NCI-H774 (cell line): Measurements from ENCODE around the gene PABPC4L.
"Not testable (repeated sequence)": the region's sequence is repeated elsewhere in the genome, so short reads cannot be mapped to it uniquely, and the experiment has no call there.

Experiments used
- DNase-seq: peaks from one replicate; lab custom pipeline; 2025; lab: John Stamatoyannopoulos, UW

PABPC4L gene

GRCh38 chr4:134201216-134202161 lies at the start of gene PABPC4L:
Gene PABPC4L (minus strand): TSS chr4:134201789. CDS start chr4:134201019, 770 bp downstream.
- no peak for DNase-seq

- DNase-seq = no peak
Measured at GRCh38 chr4:134251322-134251721, 49.7 kb upstream of the PABPC4L start.

GRCh38 chr4:134243742-134244713 lies 42.4 kb upstream of the PABPC4L start:
- no peak for DNase-seq

GRCh38 chr4:134219043-134219442 lies 17.5 kb upstream of the PABPC4L start:
- no peak for DNase-seq

- DNase-seq = no peak
Measured at GRCh38 chr4:134216411-134216810, 14.8 kb upstream of the PABPC4L start.

GRCh38 chr4:134215620-134216344 lies 14.2 kb upstream of the PABPC4L start:
- no peak for DNase-seq

- not testable (repeated sequence) for DNase-seq
Measured at GRCh38 chr4:134207955-134208354, 6.4 kb upstream of the PABPC4L start.

GRCh38 chr4:134202166-134202956 lies 772 bp upstream of the PABPC4L start:
- DNase-seq = no peak

GRCh38 chr4:134200811-134201215 lies 776 bp downstream of the PABPC4L start:
- no peak for DNase-seq

GRCh38 chr4:134189949-134190348 lies 11.6 kb downstream of the PABPC4L start:
- DNase-seq = no peak

- DNase-seq = no peak
Measured at GRCh38 chr4:134189480-134189879, 12.1 kb downstream of the PABPC4L start.

- no peak for DNase-seq
Measured at GRCh38 chr4:134178706-134179105, 22.9 kb downstream of the PABPC4L start.

- DNase-seq = no peak
Measured at GRCh38 chr4:134174271-134174670, 27.3 kb downstream of the PABPC4L start.

GRCh38 chr4:134160211-134160610 lies 41.4 kb downstream of the PABPC4L start:
- no peak for DNase-seq

- DNase-seq = no peak
Measured at GRCh38 chr4:134154097-134154496, 47.5 kb downstream of the PABPC4L start.

GRCh38 chr4:134147941-134148340 lies 53.6 kb downstream of the PABPC4L start:
- no peak for DNase-seq
